Adipocyte (in vitro differentiated cells): ENCODE data around the gene PAX7.
A peak's percentile ranks its signal among the peaks of the same experiment; 100 is the strongest.
"Not testable (repeated sequence)": the region's sequence is repeated elsewhere in the genome, so short reads cannot be mapped to it uniquely, and the experiment has no call there.

Source experiments
- DNase-seq: peaks from one replicate; pipeline ENCODE4 v3.0.0-alpha.2; 2015; ENCODE audit warnings: low read depth
- H3K27me3 ChIP-seq: replicated peaks from 2 replicates; pipeline ENCODE4 v1.7.0; 2013; ENCODE audit warnings: mild to moderate bottlenecking, low read length, moderate library complexity; ENCODE audit not compliant: control insufficient read depth, insufficient read depth
- H3K36me3 ChIP-seq: 2 replicates; pipeline ENCODE4 v1.7.0; 2013; ENCODE audit warnings: low read length, mild to moderate bottlenecking, moderate library complexity; ENCODE audit not compliant: control insufficient read depth, insufficient read depth, severe bottlenecking
- H3K4me1 ChIP-seq: 2 replicates; pipeline ENCODE4 v1.7.0; 2013; ENCODE audit warnings: mild to moderate bottlenecking, low read length, moderate library complexity; ENCODE audit not compliant: control insufficient read depth, insufficient read depth
- H3K4me3 ChIP-seq: 2 replicates; pipeline ENCODE4 v1.7.0; 2013; ENCODE audit warnings: mild to moderate bottlenecking, low read length, moderate library complexity
- H3K9ac ChIP-seq: 2 replicates; pipeline ENCODE4 v1.7.0; 2013; ENCODE audit warnings: mild to moderate bottlenecking, low read length, moderate library complexity
- H3K9me3 ChIP-seq: 2 replicates; pipeline ENCODE4 v1.7.0; 2013; ENCODE audit warnings: mild to moderate bottlenecking, low read length, moderate library complexity; ENCODE audit not compliant: control insufficient read depth

The PAX7 gene

DNA sequence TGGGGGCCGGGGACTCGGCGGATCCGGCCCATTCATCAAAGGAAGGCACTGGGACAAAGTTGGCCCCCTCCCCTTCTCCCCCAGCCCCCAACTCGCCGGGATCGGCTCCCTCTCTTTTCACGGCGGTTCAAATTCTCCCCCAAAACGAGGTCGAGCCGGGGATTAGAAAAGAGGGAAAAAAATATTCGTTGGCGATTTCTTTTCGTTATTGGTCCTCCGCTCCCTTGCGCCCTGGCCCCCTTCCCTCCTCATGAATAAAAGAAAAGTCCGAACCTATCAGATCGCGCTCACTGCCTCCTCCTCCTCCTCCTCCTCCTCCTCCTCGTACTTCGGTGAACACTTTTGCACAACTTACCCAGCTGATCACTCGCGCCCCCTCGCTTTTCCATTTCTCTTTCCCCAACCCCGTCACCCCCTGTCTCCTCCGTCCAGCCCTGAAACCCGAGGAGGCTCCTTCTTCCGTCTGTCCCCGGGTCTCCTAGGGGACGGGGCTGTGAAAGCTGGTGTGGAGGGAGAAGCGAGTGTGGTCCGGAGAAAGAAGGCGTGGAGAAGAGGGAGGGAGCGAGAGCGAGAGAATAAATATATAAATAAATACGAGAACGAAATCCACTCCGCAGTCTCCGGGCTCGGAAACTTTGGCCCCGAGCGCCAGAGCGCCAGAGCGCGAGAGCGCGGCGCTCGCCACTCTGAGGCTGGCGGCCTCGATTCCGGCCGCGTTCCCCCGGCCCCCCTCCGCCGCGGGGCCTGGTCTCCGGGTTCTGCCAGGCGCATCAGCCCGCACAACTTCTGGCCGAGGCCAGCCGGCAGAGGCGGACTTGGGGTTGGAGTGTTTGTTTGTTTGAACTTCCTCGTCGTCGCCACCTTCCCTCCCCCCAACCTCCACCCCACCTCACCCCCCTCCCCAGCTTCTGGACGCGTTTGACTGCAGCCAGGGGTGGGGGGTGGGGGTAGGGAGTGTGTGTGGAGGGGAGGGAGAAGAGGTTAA is at the start of gene PAX7:
Gene PAX7 (plus strand): TSS at position 336 of the 985 bp plus-strand sequence. CDS start 758 bp downstream, outside the sequence.
- no peak within 1 kb of the TSS for H3K4me3 ChIP-seq
- H3K4me1 ChIP-seq = no peaks in the 10 kb centered on the region

DNA sequence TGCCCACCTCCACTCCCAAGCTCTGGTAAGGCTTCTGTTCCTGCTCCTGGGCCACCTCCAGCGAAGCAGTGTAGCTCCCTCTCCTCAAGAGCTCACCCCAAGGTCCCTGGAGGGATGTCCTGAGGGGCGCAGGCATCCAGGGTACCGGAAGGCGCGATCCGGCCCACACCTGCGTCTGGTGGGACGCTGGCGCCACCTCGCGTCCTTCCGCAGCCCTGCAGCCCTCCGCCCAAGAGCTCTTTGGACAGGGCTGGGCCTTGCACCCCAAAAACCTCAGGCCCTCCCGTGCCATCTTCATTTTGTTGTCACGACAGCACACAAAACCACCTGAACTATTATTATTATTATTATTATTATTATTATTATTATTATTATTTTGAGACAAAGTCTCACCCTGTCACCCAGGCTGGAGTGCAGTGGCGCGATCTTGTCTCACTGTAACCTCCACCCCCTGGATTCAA is 49.2 kb upstream of the PAX7 start:
- Histone ChIP-seq H3K9ac (no peak overlapping the region), H3K36me3 (no peaks in the 10 kb centered on the region), H3K4me1 (peaks cover 21% of the 10 kb centered on the region), H3K4me3 (no peak overlapping the region), H3K9me3 (no peaks in the 10 kb centered on the region), H3K27me3 (peaks cover 29% of the 10 kb centered on the region)
- peak; percentile 24 for DNase-seq

More for the DNA sequence above, at the start of gene PAX7:
- Histone ChIP-seq H3K9ac (no peak within 1 kb of the TSS), H3K9me3 (no peaks in the 10 kb centered on the region), H3K27me3 (peaks cover 73% of the 10 kb centered on the region), H3K36me3 (no peaks in the 10 kb centered on the region)
- no peak for DNase-seq

DNA sequence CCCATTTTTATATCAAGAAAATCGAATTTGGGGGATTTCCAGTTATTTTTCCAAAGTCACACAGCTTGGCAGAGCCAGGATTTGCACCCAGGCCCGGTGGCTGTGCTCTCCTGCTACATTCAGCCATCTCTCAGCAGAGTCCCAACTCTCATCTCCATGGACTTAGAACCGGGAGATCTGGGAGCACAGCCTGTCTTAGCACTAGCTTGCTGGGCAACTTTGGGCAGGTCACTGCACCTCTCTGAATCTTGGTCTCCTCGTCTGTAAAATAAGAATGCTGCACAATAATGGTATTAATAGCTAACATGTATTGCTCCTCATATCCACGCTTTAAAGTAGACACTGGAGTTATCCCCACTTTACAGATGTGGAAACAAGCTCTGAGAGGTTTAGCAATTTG is 47.8 kb upstream of the PAX7 start:
- Histone ChIP-seq H3K36me3 (no peaks in the 10 kb centered on the region), H3K9ac (no peak overlapping the region), H3K27me3 (peaks cover 35% of the 10 kb centered on the region), H3K4me1 (peaks cover 21% of the 10 kb centered on the region), H3K9me3 (no peaks in the 10 kb centered on the region), H3K4me3 (no peak overlapping the region)
- no peak for DNase-seq

DNA sequence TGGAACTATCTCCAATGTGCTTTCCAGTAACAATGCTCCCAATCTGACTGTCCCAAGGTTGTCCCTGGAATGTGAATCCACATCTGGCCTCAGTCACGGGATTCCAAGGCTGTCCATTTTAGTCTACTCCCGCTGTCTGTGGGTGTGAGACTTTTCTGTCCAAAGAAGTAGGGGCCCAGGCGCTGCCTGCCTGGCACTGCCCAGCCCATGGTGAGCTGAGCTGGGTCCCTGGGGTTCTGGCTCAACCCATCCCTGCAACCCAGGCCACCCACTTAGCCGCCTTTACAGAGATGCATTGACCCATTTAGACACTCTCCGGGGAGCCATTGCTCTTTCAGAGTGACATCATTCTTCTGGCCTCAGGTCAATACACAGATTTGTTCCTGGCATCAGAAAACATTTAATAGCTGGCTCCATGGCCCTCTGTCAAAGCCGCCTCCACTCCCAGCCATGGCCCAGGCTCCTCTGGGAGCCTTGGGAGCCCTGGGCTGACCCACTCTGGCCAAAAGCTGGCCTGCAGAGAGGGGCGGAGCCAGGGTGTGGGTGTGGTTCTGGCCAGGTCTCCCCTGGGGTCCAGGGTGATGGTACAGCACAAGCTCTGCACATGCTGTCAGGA is 47.2 kb upstream of the PAX7 start:
- no peak for DNase-seq
- no peaks in the 10 kb centered on the region for H3K9me3 ChIP-seq
- peaks cover 40% of the 10 kb centered on the region for H3K27me3 ChIP-seq
- H3K4me3 ChIP-seq = no peak overlapping the region
- peaks cover 21% of the 10 kb centered on the region for H3K4me1 ChIP-seq
- no peak overlapping the region for H3K9ac ChIP-seq
- H3K36me3 ChIP-seq = no peaks in the 10 kb centered on the region

DNA sequence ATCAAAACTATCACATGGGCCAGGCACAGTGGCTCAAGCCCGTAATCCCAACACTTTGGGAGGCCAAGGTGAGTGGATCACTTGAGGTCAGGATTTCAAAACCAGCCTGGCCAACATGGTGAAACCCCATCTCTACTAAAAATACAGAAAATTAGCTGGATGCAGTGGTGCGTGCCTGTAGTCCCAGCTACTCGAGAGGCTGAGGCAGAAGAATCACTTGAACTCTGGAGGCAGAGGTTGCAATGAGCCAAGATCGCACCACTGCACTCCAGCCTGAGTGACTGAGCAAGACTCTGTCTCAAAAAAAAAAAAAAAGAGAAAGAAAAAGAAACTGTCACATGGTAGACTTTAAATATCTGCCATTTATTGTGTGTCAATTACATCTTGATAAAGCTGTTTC is 44.6 kb upstream of the PAX7 start:
- H3K9me3 ChIP-seq, H3K9ac ChIP-seq, DNase-seq, H3K4me3 ChIP-seq, H3K36me3 ChIP-seq: not testable (repeated sequence)
- Histone ChIP-seq H3K4me1 (peaks cover 21% of the 10 kb centered on the region), H3K27me3 (peaks cover 30% of the 10 kb centered on the region)

DNA sequence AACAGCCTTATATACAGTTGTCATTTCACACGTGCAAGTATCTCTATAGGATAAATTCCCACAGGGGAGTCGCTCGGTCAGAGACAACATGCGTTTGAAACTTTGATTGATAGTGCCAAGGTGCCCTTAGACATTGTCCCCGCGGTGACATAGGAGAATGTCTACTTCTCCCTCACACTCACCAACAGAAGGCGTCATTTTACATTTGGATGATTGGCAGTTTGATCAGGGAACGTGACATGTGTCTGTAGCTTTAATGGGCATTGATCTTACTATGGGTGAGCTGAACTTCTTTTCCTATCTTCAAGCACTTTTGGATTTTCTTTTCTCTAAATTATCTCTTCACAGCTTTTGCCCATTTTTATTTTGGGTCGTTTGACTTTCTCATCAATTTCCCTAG is 42.6 kb upstream of the PAX7 start:
- no peak for DNase-seq
- no peak overlapping the region for H3K9ac ChIP-seq
- no peak overlapping the region for H3K4me3 ChIP-seq
- peaks cover 4% of the 10 kb centered on the region for H3K9me3 ChIP-seq
- peaks cover 11% of the 10 kb centered on the region for H3K4me1 ChIP-seq
- peaks cover 30% of the 10 kb centered on the region for H3K27me3 ChIP-seq
- no peaks in the 10 kb centered on the region for H3K36me3 ChIP-seq

DNA sequence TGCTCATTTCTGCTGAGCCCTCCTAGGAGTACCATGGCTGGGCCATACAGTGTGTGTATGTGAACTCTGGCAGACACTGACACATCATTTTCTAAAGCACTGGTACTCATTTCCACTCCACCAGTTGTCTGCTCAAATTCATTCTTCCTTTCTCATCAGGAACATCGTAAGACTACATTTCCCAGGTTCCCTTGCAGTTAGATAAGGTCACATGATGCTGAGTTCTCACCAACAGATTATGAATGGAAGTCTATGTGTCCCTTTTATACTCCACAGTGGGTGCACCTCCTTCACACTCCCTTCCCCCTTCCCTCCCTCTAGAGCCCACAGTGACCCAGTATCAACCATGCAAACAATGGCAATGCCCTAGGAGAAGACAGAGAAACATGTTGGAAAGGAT is 38.3 kb upstream of the PAX7 start:
- Histone ChIP-seq H3K9ac (no peak overlapping the region), H3K4me3 (no peak overlapping the region), H3K27me3 (peaks cover 37% of the 10 kb centered on the region), H3K4me1 (peaks cover 8% of the 10 kb centered on the region), H3K36me3 (no peaks in the 10 kb centered on the region), H3K9me3 (peaks cover 4% of the 10 kb centered on the region)
- no peak for DNase-seq

DNA sequence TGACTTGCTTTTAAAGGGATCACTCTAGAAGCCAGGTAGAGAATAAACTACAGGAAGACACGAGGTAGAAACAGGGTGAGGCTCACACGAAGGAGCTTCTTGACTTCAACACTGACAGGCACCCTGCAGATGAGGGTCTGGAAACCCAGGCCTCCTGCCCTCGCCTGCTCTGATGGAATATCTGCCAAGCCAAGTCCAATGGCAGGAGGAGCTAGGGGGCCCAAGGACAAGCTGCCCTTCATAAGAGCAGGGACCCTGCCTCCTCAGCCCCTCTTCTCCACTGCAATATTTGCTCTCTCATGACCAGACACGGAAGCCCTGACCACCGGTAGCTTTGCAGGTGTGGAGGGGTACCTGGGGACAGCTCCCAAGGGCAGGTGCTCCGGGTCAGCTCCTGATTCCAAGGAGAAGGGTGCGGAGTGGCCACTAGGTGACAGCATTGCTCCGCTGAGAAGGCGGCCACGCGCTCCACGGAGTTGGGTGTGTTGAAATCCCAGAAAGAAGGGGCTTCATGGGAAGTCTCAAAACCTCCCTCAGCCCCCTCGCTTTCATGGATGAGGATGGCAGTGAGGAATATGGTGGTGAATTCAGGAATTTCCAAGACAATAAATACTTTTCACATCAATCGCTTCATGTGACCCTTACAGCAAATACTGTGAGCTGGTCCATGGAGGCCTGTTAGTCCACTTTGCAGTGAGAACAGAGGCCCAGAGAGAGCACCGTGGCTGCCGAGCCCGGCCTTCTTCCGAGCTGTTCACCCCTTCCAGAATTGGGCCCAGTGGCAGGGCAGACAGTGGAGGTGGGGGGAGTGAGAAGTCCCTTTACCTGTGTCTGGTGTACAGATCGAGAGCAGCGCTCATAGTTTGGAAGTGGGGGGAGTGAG is 33.2 kb upstream of the PAX7 start:
- Histone ChIP-seq H3K4me3 (no peak overlapping the region), H3K4me1 (peaks cover 8% of the 10 kb centered on the region), H3K9me3 (peaks cover 4% of the 10 kb centered on the region), H3K9ac (no peak overlapping the region), H3K27me3 (peaks cover 55% of the 10 kb centered on the region), H3K36me3 (no peaks in the 10 kb centered on the region)
- DNase-seq = peak; percentile 69

DNA sequence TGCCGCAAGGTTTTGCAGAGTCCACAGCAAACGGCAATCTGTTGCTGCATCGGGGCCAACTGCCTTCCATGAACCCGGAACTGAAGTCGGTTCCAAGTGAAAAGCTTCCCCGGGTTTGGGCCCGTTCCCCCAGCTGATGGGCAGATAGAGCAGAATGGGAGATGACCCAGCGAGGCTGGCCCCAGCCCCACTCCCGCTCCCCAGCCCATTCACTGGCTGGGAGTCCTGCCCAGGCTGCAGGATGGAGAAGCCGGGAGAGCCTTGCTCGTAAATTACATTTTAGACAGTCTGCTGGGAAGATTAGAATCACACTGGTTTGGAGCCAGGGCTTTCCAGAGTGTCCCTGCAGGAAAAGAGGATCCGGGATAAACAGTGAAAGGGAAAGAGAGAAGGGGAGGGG is 31.6 kb upstream of the PAX7 start:
- Histone ChIP-seq H3K36me3 (no peaks in the 10 kb centered on the region), H3K4me1 (peaks cover 6% of the 10 kb centered on the region), H3K9ac (no peak overlapping the region), H3K27me3 (peaks cover 45% of the 10 kb centered on the region), H3K4me3 (no peak overlapping the region), H3K9me3 (no peaks in the 10 kb centered on the region)
- no peak for DNase-seq

DNA sequence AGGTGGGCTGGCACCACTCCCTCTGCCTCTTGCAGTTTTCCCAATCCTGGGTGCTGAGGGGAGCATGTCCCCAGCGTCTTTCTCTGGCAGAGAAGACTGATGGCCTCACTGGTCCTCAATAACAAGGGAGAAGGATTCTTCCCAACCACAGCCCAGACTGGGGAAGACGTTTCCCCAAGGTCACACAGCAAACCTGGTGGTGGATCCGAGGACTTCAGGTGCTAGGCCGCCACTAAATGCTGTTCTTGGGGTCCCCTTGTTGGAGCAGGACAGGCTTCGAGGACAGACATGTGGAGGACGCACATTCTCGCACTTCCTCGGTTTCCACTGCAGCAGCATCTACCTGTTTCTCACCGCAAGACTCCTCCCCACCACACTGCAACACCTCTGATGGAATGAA is 30.9 kb upstream of the PAX7 start:
- peaks cover 39% of the 10 kb centered on the region for H3K27me3 ChIP-seq

More for the DNA sequence above, 30.9 kb upstream of the PAX7 start:
- H3K36me3 ChIP-seq = no peaks in the 10 kb centered on the region
- no peaks in the 10 kb centered on the region for H3K9me3 ChIP-seq
- no peak overlapping the region for H3K9ac ChIP-seq
- H3K4me1 ChIP-seq = no peaks in the 10 kb centered on the region
- no peak for DNase-seq
- no peak overlapping the region for H3K4me3 ChIP-seq
